ENCODE measurements around the gene SLC20A1.

- TF ChIP-seq CTCF (IDR thresholded peaks at IDR 0.05; ENCODE audit: low read length) (no peak), EZH2 (IDR thresholded peaks at IDR 0.05; ENCODE audit: borderline replicate concordance, low read length) (no peak)
Observed at GRCh38 chr2:112699984-112700667, 54.4 kb downstream of the SLC20A1 start.

Data from OCI-LY1 (cell line).